ENCODE measurements around the gene GUCY2C. TPM values are rescaled to one million over a fixed set of nuclear protein-coding genes. Genes with fewer than 3 reads are reported as not detected.

The GUCY2C gene
- total and polyA plus RNA-seq, 2 experiments from 2014 or later, result not detected

- H3K4me2 ChIP-seq (ENCODE audit: unreplicated experiment), result no peak overlapping the region
- H3K27ac ChIP-seq, result no peak overlapping the region
- no peak for DNase-seq
- H3K27me3 ChIP-seq (replicated peaks; ENCODE audit: insufficient read depth), result no peaks in the 10 kb centered on the region
- WGBS, 2 experiments (ENCODE audit: low coverage in 1 of 2, low lambda C conversion rate in 2 of 2, missing lambda C conversion rate in 2 of 2), result 19 to 20% methylated on average over 2 of the region's 2 CpGs
- H3K79me2 ChIP-seq (ENCODE audit: insufficient read depth), result no peaks in the 10 kb centered on the region
- in situ Hi-C loops (cut with MboI), result no loop called here
- H3K4me3 ChIP-seq, result no peak overlapping the region
- no peak overlapping the region for H2AFZ ChIP-seq
- no peaks in the 10 kb centered on the region for H3K9me3 ChIP-seq (ENCODE audit: low read depth)
- TF ChIP-seq EZH2 (IDR thresholded peaks at IDR 0.05; ENCODE audit: insufficient read depth, poor library complexity, severe bottlenecking), result no peak
- no peak for TF ChIP-seq EZH2phosphoT487 (IDR thresholded peaks at IDR 0.05; ENCODE audit: insufficient read depth, low read depth)
- no peak overlapping the region for H3K9ac ChIP-seq
- no peaks in the 10 kb centered on the region for H3F3A ChIP-seq (ENCODE audit: insufficient read depth)
- H3K36me3 ChIP-seq (ENCODE audit: low read depth), result no peaks in the 10 kb centered on the region
- no peaks in the 10 kb centered on the region for H3K9me2 ChIP-seq (ENCODE audit: insufficient read depth)
- H4K20me1 ChIP-seq (ENCODE audit: insufficient read depth), result no peaks in the 10 kb centered on the region
- no peaks in the 10 kb centered on the region for H3K4me1 ChIP-seq (ENCODE audit: insufficient read depth)
Observed at GRCh38 chr12:14681625-14682024, 14.8 kb downstream of the GUCY2C start.

- H4K20me1 ChIP-seq (ENCODE audit: insufficient read depth), result no peaks in the 10 kb centered on the region
- no peak overlapping the region for H3K27ac ChIP-seq
- no peaks in the 10 kb centered on the region for H3K79me2 ChIP-seq (ENCODE audit: insufficient read depth)
- H3K36me3 ChIP-seq (ENCODE audit: low read depth), result no peaks in the 10 kb centered on the region
- TF ChIP-seq EZH2 (IDR thresholded peaks at IDR 0.05; ENCODE audit: insufficient read depth, poor library complexity, severe bottlenecking) (no peak), EZH2phosphoT487 (IDR thresholded peaks at IDR 0.05; ENCODE audit: insufficient read depth, low read depth) (no peak)
- H3K4me3 ChIP-seq, result no peak overlapping the region
- no peaks in the 10 kb centered on the region for H3K9me2 ChIP-seq (ENCODE audit: insufficient read depth)
- in situ Hi-C loops (cut with MboI), result no loop called here
- H3K4me1 ChIP-seq (ENCODE audit: insufficient read depth), result no peaks in the 10 kb centered on the region
- H3K4me2 ChIP-seq (ENCODE audit: unreplicated experiment), result no peak overlapping the region
- H3K9me3 ChIP-seq (ENCODE audit: low read depth), result no peaks in the 10 kb centered on the region
- no peaks in the 10 kb centered on the region for H3K27me3 ChIP-seq (replicated peaks; ENCODE audit: insufficient read depth)
- WGBS, 2 experiments (ENCODE audit: low coverage in 1 of 2, low lambda C conversion rate in 2 of 2, missing lambda C conversion rate in 2 of 2), result 82 to 84% methylated on average over 3 of the region's 3 CpGs
- DNase-seq, result no peak
- H3F3A ChIP-seq (ENCODE audit: insufficient read depth), result no peaks in the 10 kb centered on the region
- no peak overlapping the region for H2AFZ ChIP-seq
- no peak overlapping the region for H3K9ac ChIP-seq
Observed at GRCh38 chr12:14681190-14681589, 15.2 kb downstream of the GUCY2C start.

- no peaks in the 10 kb centered on the region for H3K36me3 ChIP-seq (ENCODE audit: low read depth)
- H3K27me3 ChIP-seq (replicated peaks; ENCODE audit: insufficient read depth), result no peaks in the 10 kb centered on the region
- H3F3A ChIP-seq (ENCODE audit: insufficient read depth), result no peaks in the 10 kb centered on the region
- no peak overlapping the region for H2AFZ ChIP-seq
- no peak overlapping the region for H3K9ac ChIP-seq
- no peak overlapping the region for H3K27ac ChIP-seq
- WGBS, 2 experiments (ENCODE audit: low coverage in 1 of 2, low lambda C conversion rate in 2 of 2, missing lambda C conversion rate in 2 of 2), result 44 to 46% methylated on average over 6 of the region's 6 CpGs
- no peak for DNase-seq
- H3K4me3 ChIP-seq, result no peak overlapping the region
- no peak for TF ChIP-seq EZH2phosphoT487 (IDR thresholded peaks at IDR 0.05; ENCODE audit: insufficient read depth, low read depth)
- no peak for TF ChIP-seq EZH2 (IDR thresholded peaks at IDR 0.05; ENCODE audit: insufficient read depth, poor library complexity, severe bottlenecking)
- H3K4me2 ChIP-seq (ENCODE audit: unreplicated experiment), result no peak overlapping the region
- no peaks in the 10 kb centered on the region for H3K79me2 ChIP-seq (ENCODE audit: insufficient read depth)
- H4K20me1 ChIP-seq (ENCODE audit: insufficient read depth), result no peaks in the 10 kb centered on the region
- H3K9me2 ChIP-seq (ENCODE audit: insufficient read depth), result no peaks in the 10 kb centered on the region
- no peaks in the 10 kb centered on the region for H3K9me3 ChIP-seq (ENCODE audit: low read depth)
- in situ Hi-C loops (cut with MboI), result no loop called here
- no peaks in the 10 kb centered on the region for H3K4me1 ChIP-seq (ENCODE audit: insufficient read depth)
Observed at GRCh38 chr12:14678547-14679150, 17.8 kb downstream of the GUCY2C start.

- Histone ChIP-seq H3F3A (ENCODE audit: insufficient read depth) (no peaks in the 10 kb centered on the region), H3K9ac (no peak overlapping the region), H3K27me3 (replicated peaks; ENCODE audit: insufficient read depth) (no peaks in the 10 kb centered on the region), H3K4me3 (no peak overlapping the region), H3K4me2 (ENCODE audit: unreplicated experiment) (no peak overlapping the region), H3K27ac (no peak overlapping the region), H3K9me3 (ENCODE audit: low read depth) (no peaks in the 10 kb centered on the region), H3K79me2 (ENCODE audit: insufficient read depth) (no peaks in the 10 kb centered on the region), H3K36me3 (ENCODE audit: low read depth) (no peaks in the 10 kb centered on the region), H4K20me1 (ENCODE audit: insufficient read depth) (no peaks in the 10 kb centered on the region), H3K9me2 (ENCODE audit: insufficient read depth) (no peaks in the 10 kb centered on the region), H2AFZ (no peak overlapping the region), H3K4me1 (ENCODE audit: insufficient read depth) (no peaks in the 10 kb centered on the region)
- TF ChIP-seq EZH2phosphoT487 (IDR thresholded peaks at IDR 0.05; ENCODE audit: insufficient read depth, low read depth) (no peak), EZH2 (IDR thresholded peaks at IDR 0.05; ENCODE audit: insufficient read depth, poor library complexity, severe bottlenecking) (no peak)
- DNase-seq, result no peak
- 53 to 60% methylated on average over 3 of the region's 3 CpGs for WGBS, 2 experiments (ENCODE audit: low coverage in 1 of 2, low lambda C conversion rate in 2 of 2, missing lambda C conversion rate in 2 of 2)
- in situ Hi-C loops (cut with MboI), result no loop called here
Observed at GRCh38 chr12:14668591-14668990, 27.8 kb downstream of the GUCY2C start.

Measured in GM23248 (cell line).